GM12878 (cell line): Measurements from ENCODE around the gene CFP.

Experiments used
- BACH1 ChIP-seq: fragments of 450-650 bp; IDR thresholded peaks from 2 replicates; pipeline ENCODE4 v1.6.1; 2017; ENCODE audit warnings: mild to moderate bottlenecking, borderline replicate concordance
- CTCF ChIP-seq, 3 experiments: IDR thresholded peaks in 2 of 3; conservative IDR thresholded peaks in 1 of 3; 2 replicates each; pipeline ENCODE4 v1.5.1; 2011; ENCODE audit warnings: low read depth in 3 of 3, low read length in 3 of 3, mild to moderate bottlenecking in 3 of 3, control low read depth in 2 of 3, moderate library complexity in 2 of 3, inconsistent platforms in 1 of 3, mixed read lengths in 1 of 3; ENCODE audit not compliant: control insufficient read depth in 2 of 3, insufficient read depth in 1 of 3; ENCODE audit errors: extremely low read depth in 1 of 3
- EP300 ChIP-seq, 2 experiments: fragments of 150-350 bp in 1 of 2; IDR thresholded peaks; 2 replicates each; pipeline ENCODE4 v1.6.1; 2011 to 2012; ENCODE audit warnings: low read depth in 2 of 2, low read length in 2 of 2, borderline replicate concordance in 1 of 2, improper control_type of control experiment in 1 of 2, inconsistent platforms in 1 of 2; ENCODE audit not compliant: control insufficient read depth in 1 of 2
- FOS ChIP-seq: IDR thresholded peaks from 3 replicates; pipeline ENCODE4 v1.6.1; 2011; ENCODE audit warnings: borderline replicate concordance; ENCODE audit not compliant: insufficient read length; ENCODE audit errors: extremely low read depth
- PAX5 ChIP-seq: IDR thresholded peaks from 2 replicates; pipeline ENCODE4 v1.6.1; 2011; ENCODE audit warnings: low read depth, low read length, borderline replicate concordance
- POLR2A ChIP-seq: IDR thresholded peaks from 2 replicates; pipeline ENCODE4 v1.6.1; 2011; ENCODE audit warnings: low read depth, mild to moderate bottlenecking, low read length
- RCOR1 ChIP-seq: conservative IDR thresholded peaks from 2 replicates; pipeline ENCODE4 v1.6.1; 2012; ENCODE audit warnings: low read depth, low read length, improper control_type of control experiment
- STAT3 ChIP-seq: IDR thresholded peaks from 2 replicates; pipeline ENCODE4 v1.6.1; 2011; ENCODE audit warnings: low read depth, low read length, improper control_type of control experiment

GRCh38 chrX:47611489-47611888, 18.2 kb downstream of the CFP start:
- no peak for TF ChIP-seq CTCF (IDR thresholded peaks at IDR 0.05 in 2 of 3, conservative IDR thresholded peaks at IDR 0.05 in 1 of 3; ENCODE audit: control insufficient read depth in 2 of 3, extremely low read depth in 1 of 3, insufficient read depth in 1 of 3, low read depth in 3 of 3, low read length in 3 of 3)
- TF ChIP-seq RCOR1, result no peak
- TF ChIP-seq PAX5, result no peak
- TF ChIP-seq POLR2A, result no peak
- TF ChIP-seq BACH1, result no peak
- no peak for TF ChIP-seq EP300 (IDR thresholded peaks at IDR 0.05; ENCODE audit: borderline replicate concordance in 1 of 2, control insufficient read depth in 1 of 2, low read depth in 2 of 2, low read length in 2 of 2)
- no peak for TF ChIP-seq FOS
- no peak for TF ChIP-seq STAT3
